HepG2 (cell line): ENCODE data around the gene RAB34. TPM values are rescaled to one million over a fixed set of nuclear protein-coding genes. Genes with fewer than 3 reads are reported as not detected.

Source experiments
- ATAC-seq: fragments of 200-7000 bp; cut with Tn5 transposase; 3 replicates; pipeline ENCODE4 v1.9.1; 2020; ENCODE audit warnings: mild to moderate bottlenecking, moderate library complexity
- BruUV-seq: library from RNA; stranded (reverse); fragments of 400-500 nt; replicated peaks from 2 replicates; lab custom pipeline; 2021; lab: Mats Ljungman, UMichigan
- CTCF ChIA-PET: fragments of 300-600 bp; formaldehyde crosslinking; extraction: SDS; loops from one replicate; lab custom pipeline; 2021; ENCODE audit warnings: low total read pairs, inconsistent platforms, low intra/inter-chr PET ratio; lab: Yijun Ruan, JAX
- POLR2A ChIA-PET: fragments of 350-600 bp; sonication (Branson Sonifier 250); formaldehyde crosslinking; loops from one replicate; lab custom pipeline; 2020; ENCODE audit warnings: antibody characterized with exemption, inconsistent platforms; lab: Yijun Ruan, JAX
- DNase-seq: peaks from one replicate; pipeline ENCODE4 v3.0.0-alpha.2; 2015; ENCODE audit warnings: low spot score
- FAIRE-seq: peaks from 3 replicates; lab custom pipeline; 2011; peaks lifted over from hg19 to GRCh38; lab: Jason Lieb, UNC
- H2AFZ ChIP-seq: one replicate; pipeline ENCODE4 v1.6.1; 2011; ENCODE audit warnings: low read length, inconsistent platforms
- H3K27ac ChIP-seq: fragments of 300-600 bp; 3 replicates; pipeline ENCODE4 v1.8.0; 2011; ENCODE audit warnings: mixed run types, mild to moderate bottlenecking, mixed read lengths, low read length, inconsistent platforms; ENCODE audit not compliant: insufficient read depth; ENCODE audit errors: extremely low read length
- H3K27me3 ChIP-seq, 2 experiments: fragments of 200-600 bp in 1 of 2; 2 replicates in 1 of 2; 3 replicates in 1 of 2; pipeline versions ENCODE4 v1.6.0 to v1.8.0; 2011; ENCODE audit warnings: low read length in 2 of 2, mild to moderate bottlenecking in 2 of 2, moderate library complexity in 2 of 2, inconsistent platforms in 1 of 2; ENCODE audit not compliant: insufficient read depth in 2 of 2, control insufficient read depth in 1 of 2
- H3K36me3 ChIP-seq, 2 experiments: fragments of 200-600 bp in 1 of 2; replicated peaks in 1 of 2; 2 replicates in 1 of 2; 3 replicates in 1 of 2; pipeline versions ENCODE4 v1.5.1 to v1.8.0; 2011; ENCODE audit warnings: low read length in 2 of 2, inconsistent platforms in 1 of 2; ENCODE audit not compliant: insufficient read depth in 2 of 2, control insufficient read depth in 1 of 2
- H3K4me1 ChIP-seq: 2 replicates; pipeline ENCODE4 v1.5.1; 2012; ENCODE audit warnings: low read length, inconsistent platforms; ENCODE audit not compliant: insufficient read depth
- H3K4me2 ChIP-seq: 2 replicates; pipeline ENCODE4 v1.6.0; 2011; ENCODE audit warnings: low read depth, low read length, inconsistent platforms
- H3K4me3 ChIP-seq, 3 experiments: fragments of 200-600 bp in 1 of 3; sonication (generic), shearing (Covaris generic) in 1 of 3; replicated peaks in 1 of 3; 2 replicates each; pipeline ENCODE4 v1.5.1; 2011 to 2016; ENCODE audit warnings: low read length in 3 of 3, inconsistent platforms in 2 of 3, low read depth in 2 of 3, mild to moderate bottlenecking in 2 of 3, control low read depth in 1 of 3, mixed read lengths in 1 of 3; ENCODE audit not compliant: insufficient read depth in 1 of 3
- H3K79me2 ChIP-seq: one replicate; pipeline ENCODE4 v1.6.1; 2011; ENCODE audit warnings: low read length, inconsistent platforms; ENCODE audit not compliant: insufficient read depth
- H3K9ac ChIP-seq: 2 replicates; pipeline ENCODE4 v1.6.0; 2011; ENCODE audit warnings: mild to moderate bottlenecking, low read depth, low read length, inconsistent platforms; ENCODE audit not compliant: insufficient read depth
- H3K9me3 ChIP-seq: 2 replicates; pipeline ENCODE4 v1.5.1; 2012; ENCODE audit warnings: mild to moderate bottlenecking, low read length
- H4K20me1 ChIP-seq: 2 replicates; pipeline ENCODE4 v1.6.0; 2011; ENCODE audit warnings: inconsistent platforms, mild to moderate bottlenecking, low read length, moderate library complexity; ENCODE audit not compliant: insufficient read depth
- BCLAF1 ChIP-seq: fragments of 450-650 bp; IDR thresholded peaks from 2 replicates; pipeline ENCODE4 v1.6.1; 2017; ENCODE audit warnings: mild to moderate bottlenecking
- GTF2F1 ChIP-seq: fragments of 150-350 bp; IDR thresholded peaks from 2 replicates; pipeline ENCODE4 v1.6.1; 2014; ENCODE audit warnings: low read length
- NFRKB ChIP-seq: fragments of 450-650 bp; IDR thresholded peaks from 2 replicates; pipeline ENCODE4 v1.6.1; 2017
- ZKSCAN1 ChIP-seq: fragments of 150-350 bp; IDR thresholded peaks from 2 replicates; pipeline ENCODE4 v1.6.1; 2014; ENCODE audit warnings: low read length
- ZNF382 ChIP-seq: sonication (generic); formaldehyde crosslinking; IDR thresholded peaks from 2 replicates; pipeline ENCODE4 v1.5.0; 2020; ENCODE audit warnings: missing genetic modification reagents, mild to moderate bottlenecking, borderline replicate concordance
- WGBS: methylation state at CpG from one replicate; pipeline ENCODE4 v1.1.6; 2017; ENCODE audit warnings: low lambda C conversion rate; 5-methylcytosine and 5-hydroxymethylcytosine counted together
- in situ Hi-C: cut with HindIII; loops from 2 replicates; pipeline ENCODE4 v1.10.0; 2017; ENCODE audit warnings: low pct_unique_long_range_greater_than_20kb; ENCODE audit not compliant: extremely low pct_ligation_motif_present
- intact Hi-C: fragments of 100-400 bp; cut with micrococcal nuclease; formaldehyde crosslinking; loops from one replicate; pipeline ENCODE4 v1.10.0; 2022; ENCODE audit not compliant: unreplicated experiment
- polyA plus RNA-seq, 8 experiments: library from polyadenylated mRNA; depleted of rRNA in 3 of 8; stranded (reverse) in 7 of 8; unstranded in 1 of 8; fragments of >200 nt; fragmentation: Illumina TruSeq in 4 of 8; extraction: Trizol in 4 of 8; gene quantifications; 2 replicates each; pipeline versions ENCODE4 v1.2.1 to v1.2.3, GENCODE V29; 2011 to 2016; ENCODE audit warnings: low read depth in 4 of 8, missing spikeins in 1 of 8, mixed read lengths in 1 of 8; ENCODE audit not compliant: insufficient read depth in 1 of 8
- total RNA-seq, 5 experiments: library from RNA; depleted of rRNA; stranded (reverse); fragments of >200 nt; fragmentation: Illumina TruSeq; extraction: Trizol; gene quantifications; 2 replicates each; pipeline ENCODE4 v1.2.3, GENCODE V29; 2016; ENCODE audit warnings: low read depth in 1 of 5

RAB34 gene
- total and polyA plus RNA-seq, 2 of the 13 experiments (the other 11 are each of a cell fraction or from before 2014, with no cell fraction given): 0.49 TPM; not detected in 1

DNA sequence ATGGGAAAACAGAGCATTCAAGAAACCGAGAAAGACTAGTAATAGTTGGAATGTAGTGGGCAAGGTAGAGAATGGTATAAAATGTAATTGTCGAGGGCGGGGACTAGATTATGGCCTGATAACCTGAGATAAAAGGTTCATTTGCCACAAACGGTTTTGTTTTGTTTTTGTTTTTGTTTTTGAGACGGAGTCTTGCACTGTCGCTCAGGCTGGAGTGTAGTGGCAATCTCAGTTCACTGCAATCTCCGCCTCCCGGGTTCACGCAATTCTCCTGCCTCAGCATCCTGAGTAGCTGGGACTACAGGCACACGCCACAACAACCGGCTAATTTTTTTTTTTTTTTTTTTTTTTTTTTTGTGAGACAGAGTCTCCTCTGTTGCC, 12.3 kb upstream of the RAB34 start:
- ChIA-PET CTCF (interaction anchor here (5.0 kb wide), 1 partner anchor 20 kb away, joined by 142 read pairs; no protein-coding TSS in a partner anchor), POLR2A (interaction anchor here (1.2 to 8.7 kb wide), 6 partner anchors 10 to 222 kb away, joined by 3 to 590 read pairs (median 36); partner anchors contain the start of genes PHF12, RPL23A, SDF2 and SUPT6H)
- no peaks in the 10 kb centered on the region; a peak in 1 of 5 replicates for H3K27me3 ChIP-seq
- H4K20me1 ChIP-seq: no peaks in the 10 kb centered on the region
- no peak overlapping the region for H3K9ac ChIP-seq
- intact Hi-C loops (no loop called here), in situ Hi-C loops (loop anchor here (25.0 kb wide), 1 partner anchor 382 kb away; no protein-coding TSS in a partner anchor)
- no peak overlapping the region for H2AFZ ChIP-seq
- TF ChIP-seq BCLAF1: no peak
- TF ChIP-seq NFRKB: no peak
- no peak for TF ChIP-seq ZNF382 (CRISPR knock-in tag)
- TF ChIP-seq GTF2F1: no peak
- TF ChIP-seq ZKSCAN1: no peak
- FAIRE-seq: no peak
- WGBS: 90% methylated on average over 11 of the region's 11 CpGs
- ATAC-seq: no peak
- peaks cover 4% of the 10 kb centered on the region for H3K79me2 ChIP-seq
- peak overlapping the region; percentile 88 for H3K27ac ChIP-seq
- no peaks in the 10 kb centered on the region for H3K9me3 ChIP-seq
- H3K36me3 ChIP-seq: peaks cover 0 to 8% of the 10 kb centered on the region in 2 experiments; a peak in 2 of 5 replicates
- no peak for DNase-seq
- peaks cover 24% of the 10 kb centered on the region for H3K4me1 ChIP-seq
- H3K4me3 ChIP-seq: no peak overlapping the region
- no peak overlapping the region for H3K4me2 ChIP-seq
- BruUV-seq: no TSS peak
